GM12873 (cell line): ENCODE results near the gene STAB2.
A peak's percentile ranks its signal among the peaks of the same experiment; 100 is the strongest.

Experiments used
- TF ChIP-seq, protein P1 (sequence below): IDR thresholded peaks from 2 replicates; pipeline ENCODE4 v1.5.1; 2012; ENCODE audit warnings: low read depth, mild to moderate bottlenecking, moderate library complexity, low read length, control low read depth; ENCODE audit not compliant: insufficient read depth; ENCODE audit errors: missing control alignments

STAB2 gene

DNA sequence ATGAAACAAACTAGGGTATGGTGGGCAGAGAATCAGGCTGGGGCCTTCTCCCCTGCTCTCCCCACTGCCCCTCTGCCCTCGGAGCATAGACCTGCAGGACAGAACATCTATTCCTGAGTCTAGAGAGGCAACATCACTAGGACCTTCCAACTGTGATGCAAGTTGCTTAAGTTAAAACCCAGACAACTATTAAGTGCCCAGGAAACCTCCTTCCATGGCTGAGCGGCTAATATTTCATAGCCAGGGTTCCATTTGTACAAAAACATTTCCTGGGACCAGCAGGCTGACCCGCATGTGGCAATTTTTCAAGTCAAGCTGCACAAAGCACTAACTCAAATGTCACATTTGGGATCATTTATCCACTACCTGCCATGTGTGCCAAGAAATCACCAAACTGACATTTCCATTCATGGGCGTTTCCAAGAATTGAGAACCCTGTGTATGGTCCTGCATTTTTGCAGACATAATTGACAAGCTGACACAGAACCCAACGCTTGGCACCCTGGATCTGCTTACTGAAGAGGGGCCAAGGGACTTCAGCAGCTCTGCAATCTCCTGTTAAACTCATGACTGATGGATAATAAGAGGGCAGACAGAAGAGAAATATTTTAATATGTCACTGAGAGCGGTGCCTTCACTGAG, 221.3 kb downstream of the STAB2 start:
- TF ChIP-seq, protein P1, sequence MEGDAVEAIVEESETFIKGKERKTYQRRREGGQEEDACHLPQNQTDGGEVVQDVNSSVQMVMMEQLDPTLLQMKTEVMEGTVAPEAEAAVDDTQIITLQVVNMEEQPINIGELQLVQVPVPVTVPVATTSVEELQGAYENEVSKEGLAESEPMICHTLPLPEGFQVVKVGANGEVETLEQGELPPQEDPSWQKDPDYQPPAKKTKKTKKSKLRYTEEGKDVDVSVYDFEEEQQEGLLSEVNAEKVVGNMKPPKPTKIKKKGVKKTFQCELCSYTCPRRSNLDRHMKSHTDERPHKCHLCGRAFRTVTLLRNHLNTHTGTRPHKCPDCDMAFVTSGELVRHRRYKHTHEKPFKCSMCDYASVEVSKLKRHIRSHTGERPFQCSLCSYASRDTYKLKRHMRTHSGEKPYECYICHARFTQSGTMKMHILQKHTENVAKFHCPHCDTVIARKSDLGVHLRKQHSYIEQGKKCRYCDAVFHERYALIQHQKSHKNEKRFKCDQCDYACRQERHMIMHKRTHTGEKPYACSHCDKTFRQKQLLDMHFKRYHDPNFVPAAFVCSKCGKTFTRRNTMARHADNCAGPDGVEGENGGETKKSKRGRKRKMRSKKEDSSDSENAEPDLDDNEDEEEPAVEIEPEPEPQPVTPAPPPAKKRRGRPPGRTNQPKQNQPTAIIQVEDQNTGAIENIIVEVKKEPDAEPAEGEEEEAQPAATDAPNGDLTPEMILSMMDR = no peak

- TF ChIP-seq, protein P1 = no peak
Observed at GRCh38 chr12:103809154-103809553, 222.1 kb downstream of the STAB2 start.

GRCh38 chr12:103810111-103810510, 223.0 kb downstream of the STAB2 start:
- TF ChIP-seq, protein P1 = no peak

- TF ChIP-seq, protein P1 = no peak
Observed at GRCh38 chr12:103811791-103812190, 224.7 kb downstream of the STAB2 start.

GRCh38 chr12:103812789-103813188, 225.7 kb downstream of the STAB2 start:
- TF ChIP-seq, protein P1 = peak; percentile 19

- TF ChIP-seq, protein P1 = no peak
Observed at GRCh38 chr12:103813426-103813825, 226.4 kb downstream of the STAB2 start.

- TF ChIP-seq, protein P1 = no peak
Observed at GRCh38 chr12:103813949-103814348, 226.9 kb downstream of the STAB2 start.
